NCI-H2196 (cell line): ENCODE measurements around the gene HPD.

Experiments
- DNase-seq: peaks from one replicate; lab custom pipeline; 2025; ENCODE audit not compliant: unreplicated experiment; lab: John Stamatoyannopoulos, UW

Gene HPD

DNA sequence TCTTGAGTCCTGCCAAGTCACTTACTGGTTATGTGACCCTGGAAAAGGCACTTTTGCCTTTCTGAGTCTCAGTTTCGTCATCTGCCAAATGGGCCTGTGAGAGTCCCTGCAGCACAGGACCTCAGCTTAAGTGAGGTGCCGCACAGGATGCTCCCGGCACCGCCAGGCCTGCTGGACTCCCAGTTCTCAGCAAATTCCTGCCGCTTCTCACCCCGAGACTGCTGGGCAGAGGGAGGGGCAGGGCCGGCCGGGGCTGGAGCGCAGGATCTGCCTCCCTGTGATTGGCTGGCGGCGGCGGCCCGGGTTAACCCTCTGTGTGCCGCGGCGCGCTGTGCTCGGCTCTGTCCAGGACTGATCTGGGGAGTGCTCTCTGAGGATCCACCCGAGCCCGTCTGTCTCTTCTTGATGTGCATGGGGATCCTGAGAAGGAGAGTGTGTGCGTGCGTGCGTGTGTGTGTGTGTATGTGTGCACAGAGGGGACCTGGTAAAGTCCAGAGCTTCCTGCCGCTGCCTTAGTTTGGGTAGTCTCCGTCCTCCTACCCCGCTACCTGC lies 46.3 kb downstream of the HPD start:
- DNase-seq, result peak; percentile 63

- peak; percentile 78 for DNase-seq
These were observed 47.0 kb downstream of the HPD start for GRCh38 chr12:121811434-121812319.

- DNase-seq, result no peak
These were observed 47.7 kb downstream of the HPD start for GRCh38 chr12:121810833-121811433.

- DNase-seq, result no peak
These were observed 48.3 kb downstream of the HPD start for GRCh38 chr12:121810234-121810817.

- no peak for DNase-seq
These were observed 48.9 kb downstream of the HPD start for GRCh38 chr12:121809712-121810116.

- DNase-seq, result no peak
These were observed 50.0 kb downstream of the HPD start for GRCh38 chr12:121808623-121809022.

DNA sequence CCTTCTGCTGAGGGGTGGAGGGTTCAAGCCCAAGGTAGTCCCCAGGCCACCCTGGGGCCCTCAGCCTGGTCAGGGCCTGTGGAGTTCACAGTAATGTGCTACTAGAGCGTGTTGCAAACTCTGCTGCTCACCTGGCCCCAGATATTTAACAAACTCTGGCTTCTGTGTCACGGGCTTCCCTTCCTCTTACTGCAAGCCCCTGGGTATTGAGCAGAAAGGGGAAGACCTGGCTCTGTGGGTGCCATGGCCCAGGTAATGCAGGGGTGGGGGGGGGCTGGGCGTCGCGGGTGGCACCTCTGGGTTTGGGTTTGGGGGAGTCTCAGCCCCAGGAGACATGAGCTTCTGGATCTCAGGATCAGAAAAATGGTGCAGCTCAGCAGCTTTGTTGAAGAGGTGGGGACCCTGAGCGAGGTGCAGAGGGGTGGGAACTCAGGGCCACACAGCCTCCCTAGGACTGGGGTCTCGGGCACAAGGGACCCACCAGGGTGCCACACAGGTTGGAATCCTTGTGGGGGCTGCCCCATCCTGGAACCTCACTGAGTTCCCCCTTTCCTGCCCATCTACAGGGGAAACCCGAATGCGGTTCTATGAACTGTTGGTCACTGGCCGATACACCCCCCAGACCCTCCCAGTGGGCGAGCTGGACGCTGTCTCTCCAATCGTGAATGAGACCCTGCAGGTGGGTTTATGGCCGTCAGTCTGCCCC lies 50.9 kb downstream of the HPD start:
- DNase-seq, result no peak

DNA sequence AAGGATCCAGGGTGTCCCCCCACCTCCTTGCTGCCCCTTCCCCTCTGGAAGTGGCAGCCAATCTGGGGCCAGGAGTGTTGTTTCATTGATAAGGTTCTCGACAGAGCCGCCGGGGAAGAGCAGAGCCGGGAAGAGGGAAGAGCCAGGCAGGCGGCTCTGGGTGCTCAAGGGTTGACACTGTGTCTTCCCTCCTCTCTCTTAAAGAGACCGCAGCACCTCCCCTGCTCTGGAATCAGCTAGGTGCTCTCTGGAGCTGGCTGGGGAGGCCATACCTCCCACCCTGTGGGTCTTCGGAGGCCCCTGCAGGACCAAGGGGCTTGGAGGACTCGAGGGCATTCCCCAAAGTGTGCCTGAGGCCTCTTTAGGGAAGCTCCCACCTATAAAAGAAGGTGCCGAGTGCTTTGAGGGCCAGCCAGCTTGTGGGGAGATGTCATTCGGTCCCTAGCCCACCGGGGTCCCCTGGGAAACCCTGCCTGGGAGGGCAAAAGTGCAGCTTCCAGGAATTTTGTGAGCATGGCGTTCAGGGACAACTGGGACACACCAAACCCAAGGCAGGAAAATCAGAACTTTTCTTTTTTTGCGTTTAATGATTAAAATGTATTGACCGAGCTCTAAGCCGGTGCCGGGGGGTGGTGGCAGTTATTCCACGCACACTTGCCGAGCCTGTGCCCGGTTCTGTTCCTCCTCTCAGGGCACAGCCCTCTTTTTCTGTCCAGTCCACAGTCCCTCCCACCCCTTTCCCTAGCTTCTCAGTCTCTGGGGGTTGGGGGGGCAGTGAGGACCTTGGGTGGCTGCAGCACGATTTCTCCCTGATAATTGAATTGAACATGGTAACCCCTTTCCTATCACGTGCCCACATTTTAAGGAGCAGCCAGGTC lies 51.9 kb downstream of the HPD start:
- no peak for DNase-seq

- no peak for DNase-seq
These were observed 52.6 kb downstream of the HPD start for GRCh38 chr12:121806009-121806545.

DNA sequence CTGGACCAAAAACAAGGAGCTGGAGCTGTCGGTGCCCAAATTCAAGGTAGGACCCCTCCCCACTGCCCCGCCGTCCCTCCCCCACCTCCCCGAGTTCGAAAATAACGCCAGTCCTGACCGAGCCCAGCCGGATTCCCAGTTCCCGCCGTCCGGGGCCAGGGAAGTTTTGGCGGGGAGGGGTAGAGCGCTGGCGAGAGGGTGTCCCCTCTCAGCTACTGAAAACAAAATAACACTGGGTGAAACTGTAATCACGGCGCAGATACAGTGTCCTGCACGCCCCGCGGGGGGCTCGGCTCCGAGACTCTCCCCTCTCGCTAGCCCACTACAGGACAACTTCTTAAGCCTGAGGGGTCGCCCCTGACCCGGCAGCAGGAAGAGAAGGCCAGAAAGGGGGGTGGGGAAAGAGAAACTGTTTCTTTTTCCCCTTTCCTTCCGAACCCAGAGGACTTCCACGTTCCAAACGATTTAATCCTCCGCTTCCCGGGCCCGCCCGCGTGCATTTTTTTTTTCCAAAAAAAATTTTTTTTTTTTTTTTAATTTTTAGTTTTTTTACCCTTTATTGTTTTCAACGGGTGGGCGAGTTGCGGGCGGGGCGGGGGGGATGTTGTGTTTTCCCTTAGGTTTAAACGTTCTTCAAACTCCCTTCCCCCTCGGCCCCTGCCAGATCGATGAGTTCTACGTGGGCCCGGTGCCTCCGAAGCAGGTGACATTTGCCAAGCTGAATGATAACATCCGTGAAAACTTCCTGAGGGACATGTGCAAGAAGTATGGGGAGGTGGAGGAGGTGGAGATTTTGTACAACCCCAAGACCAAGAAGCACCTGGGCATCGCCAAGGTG lies 53.3 kb downstream of the HPD start:
- no peak for DNase-seq

DNA sequence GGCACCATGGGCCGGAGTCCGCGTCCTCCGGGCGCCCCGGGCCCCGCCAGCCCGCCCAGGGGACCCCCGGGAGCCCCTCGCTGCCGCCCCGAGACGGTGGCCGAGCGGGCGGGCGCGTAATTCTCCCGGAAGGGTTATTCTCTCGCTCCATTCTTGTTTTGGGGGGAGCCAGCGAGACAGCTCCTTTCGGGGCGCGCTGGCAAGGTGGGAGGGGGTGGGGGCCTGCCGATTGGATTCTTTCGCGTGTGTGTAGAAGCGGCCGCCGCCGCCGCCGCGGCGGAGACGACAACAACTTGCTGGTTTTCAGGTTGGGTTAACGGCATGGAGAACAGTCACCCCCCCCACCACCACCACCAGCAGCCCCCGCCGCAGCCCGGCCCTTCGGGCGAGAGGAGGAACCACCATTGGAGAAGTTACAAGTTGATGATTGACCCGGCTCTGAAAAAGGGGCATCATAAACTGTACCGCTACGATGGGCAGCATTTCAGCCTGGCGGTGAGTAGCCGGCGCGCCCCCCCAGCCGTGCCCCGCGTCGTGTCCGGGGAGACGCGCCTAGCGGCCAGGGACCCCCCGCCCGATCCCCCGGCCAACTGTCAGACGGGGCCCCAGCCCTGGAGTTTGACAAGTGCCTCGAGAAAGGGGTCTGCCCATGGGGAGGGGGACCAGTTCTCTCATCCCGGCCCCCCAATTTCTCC lies 54.1 kb downstream of the HPD start:
- no peak for DNase-seq

GRCh38 chr12:121803861-121804416 lies 54.7 kb downstream of the HPD start, which contains the start of gene SETD1B:
SETD1B (plus strand) TSS chr12:121804009; CDS start chr12:121804738, 729 bp downstream.
- no peak for DNase-seq

DNA sequence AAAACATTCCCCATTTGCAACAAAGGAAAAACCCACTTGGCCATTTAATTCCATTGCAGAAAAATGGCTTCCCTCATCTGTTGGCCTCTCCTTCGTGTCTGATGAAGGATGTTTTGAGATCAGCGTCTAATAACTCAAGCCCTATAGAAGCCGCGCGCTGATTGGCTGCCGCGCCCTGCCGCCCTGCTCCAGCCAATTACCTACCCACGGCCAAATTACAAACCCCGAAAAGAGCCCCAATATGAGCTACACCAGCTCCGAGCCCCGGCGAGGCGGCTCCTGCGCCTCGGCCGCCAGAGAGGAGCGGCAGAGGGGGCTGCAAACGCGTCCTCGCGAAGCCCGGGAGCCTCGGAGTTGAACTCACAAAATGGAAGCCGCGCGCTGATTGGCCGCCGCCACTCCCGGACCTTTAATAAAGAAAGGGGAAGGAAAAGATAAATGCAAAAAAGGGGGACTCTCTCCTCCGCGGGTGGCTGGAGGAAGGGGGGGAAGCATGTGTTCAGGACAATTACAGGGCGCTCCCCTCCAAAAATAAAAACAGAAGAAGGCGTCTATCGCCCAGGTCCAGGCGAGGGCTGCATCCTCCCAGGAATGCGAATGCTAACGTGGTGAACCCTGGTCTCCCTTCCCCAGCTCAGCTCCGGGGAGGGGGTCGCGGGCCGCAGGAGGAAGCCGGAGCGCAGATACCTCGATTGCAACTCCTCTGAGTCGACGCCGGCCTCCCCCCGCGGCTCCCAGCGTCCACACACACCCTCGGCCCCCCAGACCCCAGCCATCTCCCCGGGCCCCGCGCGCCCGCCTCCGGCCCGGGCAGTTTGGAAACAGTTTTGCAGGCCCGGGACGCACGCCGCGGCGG lies 55.6 kb downstream of the HPD start:
- peak; percentile 88 for DNase-seq

GRCh38 chr12:121802485-121802842 lies 56.2 kb downstream of the HPD start:
- DNase-seq, result no peak

GRCh38 chr12:121801595-121802484 lies 56.8 kb downstream of the HPD start:
- peak; percentile 44 for DNase-seq
